SK-N-MC (cell line): ENCODE results near the gene ZFYVE28.
A peak's percentile ranks its signal among the peaks of the same experiment; 100 is the strongest.

Experiments used
- DNase-seq: peaks from one replicate; pipeline ENCODE4 v3.0.0-alpha.2; 2011; ENCODE audit warnings: low read depth, low spot score
- H3K27ac ChIP-seq: fragments of 200-600 bp; sonication (generic); 2 replicates; pipeline ENCODE4 v1.5.1; 2016; ENCODE audit warnings: mixed run types
- H3K36me3 ChIP-seq: fragments of 200-600 bp; sonication (generic); 2 replicates; pipeline ENCODE4 v1.6.1; 2017; ENCODE audit warnings: antibody characterized with exemption, low read length, mixed read lengths; ENCODE audit not compliant: insufficient read depth
- H3K4me3 ChIP-seq: fragments of 200-600 bp; sonication (generic); 2 replicates; pipeline ENCODE4 v1.5.1; 2016
- H3K9ac ChIP-seq: fragments of 200-600 bp; sonication (generic); 2 replicates; pipeline ENCODE4 v1.8.0; 2017; ENCODE audit warnings: mixed run types, mixed read lengths; ENCODE audit not compliant: insufficient read length
- H3K9me3 ChIP-seq: fragments of 200-600 bp; sonication (generic); 2 replicates; pipeline ENCODE4 v1.6.1; 2017; ENCODE audit warnings: low read depth, mild to moderate bottlenecking, antibody characterized with exemption, low read length, moderate library complexity, mixed read lengths
- EZH2 ChIP-seq: fragments of 200-600 bp; sonication (generic); IDR thresholded peaks from one replicate; pipeline ENCODE4 v1.6.1; 2017; ENCODE audit warnings: antibody characterized with exemption
- FOXP2 ChIP-seq: optimal IDR thresholded peaks from 2 replicates; pipeline ENCODE3; 2011; ENCODE audit warnings: mild to moderate bottlenecking, moderate library complexity; ENCODE audit not compliant: insufficient read depth; ENCODE audit errors: extremely low read length, control extremely low read depth
- POLR2AphosphoS5 ChIP-seq: IDR thresholded peaks from 2 replicates; pipeline ENCODE4 v1.6.1; 2012; ENCODE audit warnings: mild to moderate bottlenecking, low read depth, low read length, borderline replicate concordance

ZFYVE28 gene

DNA sequence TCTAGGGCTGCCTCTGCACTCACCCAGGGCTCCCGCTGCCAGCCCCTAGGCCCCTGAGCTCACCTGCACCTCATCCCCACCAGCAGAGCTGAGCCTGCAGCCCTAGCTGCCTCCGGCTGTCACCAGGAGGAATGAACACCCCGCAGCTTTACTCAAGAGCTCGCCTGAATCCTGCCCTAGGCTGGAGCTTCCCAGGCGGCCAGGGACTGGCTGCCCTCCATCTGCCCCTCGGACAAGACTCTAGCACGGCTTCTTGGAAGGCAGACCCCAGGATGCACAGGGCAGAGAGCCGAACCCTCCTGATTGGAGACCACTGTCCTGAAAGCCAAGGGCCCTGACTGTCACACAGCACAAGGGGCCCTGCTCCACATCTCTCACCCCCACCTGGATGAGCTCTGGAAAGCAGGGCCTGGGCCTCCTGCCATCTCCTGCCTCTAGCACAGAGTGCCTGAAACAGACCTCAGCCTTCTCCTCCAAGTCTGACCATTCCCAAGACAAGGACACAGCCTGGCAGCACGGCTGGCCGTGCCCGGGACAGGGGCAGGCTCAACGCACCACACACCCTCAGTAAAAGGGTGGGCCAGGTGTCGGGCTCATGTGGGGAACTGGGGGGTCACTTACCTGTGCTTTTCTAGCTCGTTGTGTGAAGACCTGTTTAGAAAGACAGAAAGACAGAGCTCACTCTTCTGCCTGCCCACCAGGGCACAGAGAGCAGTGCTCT is 160.9 kb downstream of the ZFYVE28 start:
- TF ChIP-seq POLR2AphosphoS5 (no peak), EZH2 (no peak), FOXP2 (no peak)

GRCh38 chr4:2256781-2257191 is 161.7 kb downstream of the ZFYVE28 start:
- Histone ChIP-seq H3K4me3 (peak overlapping the region; percentile 54; the same call in 1 of the 2 replicates), H3K9ac (peak overlapping the region; percentile 43), H3K9me3 (no peaks in the 10 kb centered on the region), H3K36me3 (no peaks in the 10 kb centered on the region), H3K27ac (no peak overlapping the region)
- TF ChIP-seq POLR2AphosphoS5 (no peak), FOXP2 (no peak), EZH2 (no peak)
- DNase-seq: no peak

More for the DNA sequence above, 160.9 kb downstream of the ZFYVE28 start:
- Histone ChIP-seq H3K36me3 (no peaks in the 10 kb centered on the region), H3K9ac (no peak overlapping the region), H3K4me3 (no peak overlapping the region), H3K9me3 (no peaks in the 10 kb centered on the region), H3K27ac (no peak overlapping the region)
- DNase-seq: no peak

DNA sequence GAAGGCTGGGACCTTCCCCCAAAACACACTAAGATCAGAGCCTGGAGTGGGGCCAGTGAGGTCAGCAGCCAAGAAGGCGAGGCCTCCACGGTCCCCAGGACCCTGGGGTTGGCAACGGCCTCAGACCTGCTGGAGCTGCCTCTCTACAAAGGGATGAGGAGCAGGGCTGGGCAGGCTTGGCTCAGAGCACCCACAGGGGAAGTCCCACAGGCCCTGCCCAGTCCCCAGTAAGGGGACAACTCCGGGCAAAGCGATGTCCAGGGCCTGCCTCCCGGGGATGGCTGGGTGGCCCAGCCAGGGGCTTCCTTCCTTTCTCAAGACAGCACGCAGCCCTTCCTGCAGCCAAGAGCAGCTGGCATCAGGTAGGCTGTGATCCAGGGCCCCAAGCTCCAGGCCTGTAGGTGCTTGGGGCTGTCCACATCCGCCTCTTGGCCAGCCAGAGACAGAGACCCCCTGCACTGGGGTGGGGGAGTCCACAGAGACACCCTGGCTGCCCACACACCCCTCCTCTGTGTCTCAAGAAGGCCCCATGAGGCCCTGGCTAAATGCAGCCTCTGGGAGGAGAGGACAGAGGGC is 162.2 kb downstream of the ZFYVE28 start:
- no peak for TF ChIP-seq EZH2
- TF ChIP-seq POLR2AphosphoS5: no peak
- TF ChIP-seq FOXP2: no peak
- Histone ChIP-seq H3K27ac (peak overlapping the region; percentile 22), H3K4me3 (peak overlapping the region; percentile 54), H3K36me3 (no peaks in the 10 kb centered on the region), H3K9ac (peak overlapping the region; percentile 43), H3K9me3 (no peaks in the 10 kb centered on the region)
- no peak for DNase-seq

GRCh38 chr4:2255501-2256155 is 162.8 kb downstream of the ZFYVE28 start:
- Histone ChIP-seq H3K4me3 (peak overlapping the region; percentile 54), H3K36me3 (no peaks in the 10 kb centered on the region), H3K9ac (peak overlapping the region; percentile 43), H3K9me3 (no peaks in the 10 kb centered on the region), H3K27ac (peak overlapping the region; percentile 64)
- no peak for TF ChIP-seq FOXP2
- TF ChIP-seq EZH2: no peak
- TF ChIP-seq POLR2AphosphoS5: no peak
- peak; percentile 57 for DNase-seq

DNA sequence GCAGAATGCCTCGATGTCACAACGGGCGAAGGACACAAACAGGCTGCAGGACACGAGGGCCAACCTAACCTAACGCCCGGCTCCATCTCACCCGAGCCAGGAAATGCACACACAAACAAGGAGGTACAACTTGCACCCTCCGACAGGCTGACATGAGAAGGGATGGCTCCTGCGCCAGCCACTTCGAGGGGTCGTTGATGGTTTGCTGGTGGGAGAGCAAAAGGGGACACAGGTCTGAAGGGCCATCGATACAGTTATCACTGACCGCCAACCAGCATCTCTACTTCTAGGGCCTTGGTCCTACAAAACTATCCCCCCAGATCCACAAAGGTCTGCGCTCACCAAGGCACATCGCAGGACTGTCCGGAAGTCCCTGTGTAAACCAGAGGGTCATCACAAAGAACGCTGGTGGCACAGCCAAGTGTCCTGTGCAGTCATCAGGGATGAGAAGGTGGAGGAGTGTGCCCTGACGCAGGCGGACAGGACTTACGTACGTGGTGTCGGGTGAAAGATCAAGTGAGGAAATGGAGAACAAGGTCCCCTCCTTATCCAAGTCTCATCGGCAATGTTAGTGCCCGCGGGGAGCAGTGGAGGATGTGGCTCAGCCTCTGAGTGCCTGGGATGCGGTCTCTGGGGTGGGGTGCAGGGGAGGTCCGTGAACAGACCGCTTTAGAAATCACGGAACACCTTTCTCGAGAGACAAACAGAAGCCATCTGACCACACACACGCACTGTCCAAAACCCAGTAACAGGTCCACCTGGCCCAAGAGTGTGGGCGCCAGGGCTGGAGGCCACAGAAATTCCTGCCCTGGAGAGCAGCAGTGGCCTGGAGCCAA is 163.6 kb downstream of the ZFYVE28 start:
- H3K4me3 ChIP-seq: peak overlapping the region; percentile 54; the same call in 1 of the 2 replicates
- peak overlapping the region; percentile 64 for H3K27ac ChIP-seq
- H3K36me3 ChIP-seq: no peaks in the 10 kb centered on the region
- DNase-seq: no peak
- H3K9me3 ChIP-seq: no peaks in the 10 kb centered on the region
- TF ChIP-seq FOXP2 (no peak), EZH2 (no peak), POLR2AphosphoS5 (no peak)
- H3K9ac ChIP-seq: no peak overlapping the region

- Histone ChIP-seq H3K9me3 (no peaks in the 10 kb centered on the region), H3K9ac (no peak overlapping the region), H3K4me3 (no peak overlapping the region), H3K36me3 (no peaks in the 10 kb centered on the region), H3K27ac (no peak overlapping the region)
- TF ChIP-seq FOXP2 (no peak), POLR2AphosphoS5 (no peak)
- no peak for DNase-seq
These were observed 165.0 kb downstream of the ZFYVE28 start for GRCh38 chr4:2253160-2254084.

GRCh38 chr4:2252530-2253091 is 165.8 kb downstream of the ZFYVE28 start:
- H3K36me3 ChIP-seq: no peaks in the 10 kb centered on the region
- no peak for DNase-seq
- no peak overlapping the region for H3K9ac ChIP-seq
- no peaks in the 10 kb centered on the region for H3K9me3 ChIP-seq
- no peak for TF ChIP-seq FOXP2
- TF ChIP-seq POLR2AphosphoS5: no peak
- TF ChIP-seq EZH2: no peak
- H3K4me3 ChIP-seq: no peak overlapping the region
- no peak overlapping the region for H3K27ac ChIP-seq
